GM12874 (cell line): ENCODE measurements around the gene CA5B.

Experiments
- TF ChIP-seq, protein P1 (sequence below): IDR thresholded peaks from 2 replicates; pipeline ENCODE4 v1.5.1; 2011; ENCODE audit warnings: low read depth, mild to moderate bottlenecking, control low read depth, low read length, moderate library complexity; ENCODE audit not compliant: insufficient read depth

Gene CA5B

DNA sequence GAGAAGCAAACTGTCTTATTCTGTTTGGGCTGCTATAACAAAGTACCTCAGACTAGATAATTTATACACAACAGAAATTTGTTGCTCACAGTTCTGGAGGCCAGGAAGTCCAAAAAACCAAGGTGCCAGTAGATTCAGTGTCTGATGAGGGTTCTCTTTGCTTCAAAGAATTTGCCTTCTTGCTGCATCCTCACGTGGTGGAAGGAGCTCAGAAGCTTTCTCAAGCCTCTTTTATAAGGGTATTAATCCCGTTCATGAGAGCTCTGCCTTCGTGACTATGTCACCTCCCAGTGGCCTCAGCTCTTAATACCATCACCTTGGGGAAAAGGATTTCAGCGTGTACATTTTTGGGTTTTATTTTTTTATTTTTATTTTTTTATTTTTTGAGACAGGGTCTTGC is 20.1 kb downstream of the CA5B start:
- TF ChIP-seq, protein P1, sequence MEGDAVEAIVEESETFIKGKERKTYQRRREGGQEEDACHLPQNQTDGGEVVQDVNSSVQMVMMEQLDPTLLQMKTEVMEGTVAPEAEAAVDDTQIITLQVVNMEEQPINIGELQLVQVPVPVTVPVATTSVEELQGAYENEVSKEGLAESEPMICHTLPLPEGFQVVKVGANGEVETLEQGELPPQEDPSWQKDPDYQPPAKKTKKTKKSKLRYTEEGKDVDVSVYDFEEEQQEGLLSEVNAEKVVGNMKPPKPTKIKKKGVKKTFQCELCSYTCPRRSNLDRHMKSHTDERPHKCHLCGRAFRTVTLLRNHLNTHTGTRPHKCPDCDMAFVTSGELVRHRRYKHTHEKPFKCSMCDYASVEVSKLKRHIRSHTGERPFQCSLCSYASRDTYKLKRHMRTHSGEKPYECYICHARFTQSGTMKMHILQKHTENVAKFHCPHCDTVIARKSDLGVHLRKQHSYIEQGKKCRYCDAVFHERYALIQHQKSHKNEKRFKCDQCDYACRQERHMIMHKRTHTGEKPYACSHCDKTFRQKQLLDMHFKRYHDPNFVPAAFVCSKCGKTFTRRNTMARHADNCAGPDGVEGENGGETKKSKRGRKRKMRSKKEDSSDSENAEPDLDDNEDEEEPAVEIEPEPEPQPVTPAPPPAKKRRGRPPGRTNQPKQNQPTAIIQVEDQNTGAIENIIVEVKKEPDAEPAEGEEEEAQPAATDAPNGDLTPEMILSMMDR: no peak

DNA sequence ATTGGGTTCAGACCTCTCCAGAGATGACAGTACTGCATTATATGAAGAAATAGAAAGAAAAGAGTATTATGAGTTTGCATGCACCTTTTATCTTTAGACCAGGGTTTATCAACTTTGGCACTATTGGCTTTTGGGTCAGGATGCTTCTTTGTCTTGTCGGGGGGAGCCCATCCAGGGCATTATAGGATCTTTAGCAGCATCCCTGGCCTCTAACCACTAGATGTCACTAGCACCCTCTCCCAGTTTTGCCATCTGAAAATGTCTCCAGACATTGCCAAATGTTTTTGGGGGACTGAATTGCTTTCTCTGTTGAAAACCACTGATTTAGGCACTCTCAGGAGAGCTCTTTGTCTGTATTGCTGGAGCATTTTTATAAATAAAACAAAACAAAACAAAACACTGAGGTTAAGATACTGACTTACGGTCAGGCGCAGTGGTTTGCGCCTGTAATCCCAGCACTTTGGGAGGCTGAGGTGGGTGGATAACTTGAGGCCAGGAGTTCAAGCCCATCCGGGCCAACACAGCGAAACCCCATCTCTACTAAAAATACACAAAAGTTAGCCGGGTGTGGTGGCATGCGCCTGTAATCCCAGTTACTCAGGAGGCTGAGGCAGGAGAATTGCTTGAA is 23.6 kb downstream of the CA5B start:
- TF ChIP-seq, protein P1: peak; percentile 65; the same call in 1 of the 2 replicates

DNA sequence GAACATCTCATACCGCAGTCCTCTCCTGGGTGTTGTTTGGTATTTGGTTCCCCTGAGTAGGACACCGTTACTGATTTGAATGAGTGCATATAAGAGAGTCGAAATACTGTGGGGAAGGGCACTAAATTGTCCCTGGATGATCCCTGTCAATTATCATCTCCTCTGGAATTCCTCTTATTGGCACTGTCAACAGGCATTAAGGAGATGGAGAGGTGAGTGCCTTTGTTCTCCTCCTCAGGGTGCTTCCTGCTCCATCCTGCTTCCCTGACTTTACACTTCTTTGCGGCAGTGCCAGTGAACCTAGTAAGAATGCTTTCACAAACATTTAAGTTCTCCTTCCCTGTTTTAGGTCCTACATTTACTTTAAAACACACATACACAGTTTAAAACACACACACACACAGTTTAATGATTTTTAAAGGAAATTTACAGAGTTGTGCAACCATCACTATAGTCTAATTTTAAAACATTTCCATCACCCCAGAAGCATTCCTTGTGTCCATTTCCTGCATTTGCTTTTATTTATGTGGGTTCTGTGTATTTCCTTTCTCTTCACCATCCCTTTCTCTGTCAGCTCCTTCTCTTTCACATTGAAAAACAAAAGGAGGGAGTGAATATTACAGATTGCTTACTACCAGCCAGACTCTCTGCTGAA is 31.4 kb downstream of the CA5B start:
- TF ChIP-seq, protein P1: no peak

DNA sequence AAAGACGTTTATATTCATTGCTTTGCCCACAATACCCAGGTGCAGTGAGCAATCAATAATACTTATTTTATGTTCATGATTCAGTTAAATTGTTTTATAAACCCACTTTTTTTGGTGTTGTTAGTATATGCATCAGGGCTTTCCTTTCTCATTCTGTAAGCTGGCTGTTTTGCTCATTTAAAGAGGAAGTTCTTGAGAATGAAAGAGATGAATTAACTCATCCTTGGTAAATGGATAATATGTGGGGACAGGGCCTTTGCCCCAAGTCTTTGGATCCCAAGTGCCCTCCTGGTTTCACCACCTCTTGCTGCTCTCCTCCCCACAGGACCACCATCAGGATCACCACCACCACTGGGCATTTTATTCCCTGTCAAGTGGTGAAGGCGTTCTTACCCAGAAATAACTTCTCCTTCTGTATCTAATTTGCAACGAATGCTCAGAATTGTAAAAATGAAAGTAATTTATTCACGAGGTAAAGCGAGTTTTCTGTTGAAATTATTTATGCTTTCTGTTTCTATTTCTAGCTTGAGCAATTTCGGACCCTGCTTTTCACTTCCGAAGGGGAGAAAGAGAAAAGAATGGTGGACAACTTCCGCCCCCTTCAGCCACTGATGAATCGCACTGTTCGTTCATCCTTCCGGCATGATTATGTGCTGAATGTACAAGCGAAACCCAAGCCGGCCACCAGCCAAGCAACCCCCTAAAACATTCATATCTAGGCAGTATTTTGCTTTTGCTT is 44.1 kb downstream of the CA5B start:
- TF ChIP-seq, protein P1: no peak

DNA sequence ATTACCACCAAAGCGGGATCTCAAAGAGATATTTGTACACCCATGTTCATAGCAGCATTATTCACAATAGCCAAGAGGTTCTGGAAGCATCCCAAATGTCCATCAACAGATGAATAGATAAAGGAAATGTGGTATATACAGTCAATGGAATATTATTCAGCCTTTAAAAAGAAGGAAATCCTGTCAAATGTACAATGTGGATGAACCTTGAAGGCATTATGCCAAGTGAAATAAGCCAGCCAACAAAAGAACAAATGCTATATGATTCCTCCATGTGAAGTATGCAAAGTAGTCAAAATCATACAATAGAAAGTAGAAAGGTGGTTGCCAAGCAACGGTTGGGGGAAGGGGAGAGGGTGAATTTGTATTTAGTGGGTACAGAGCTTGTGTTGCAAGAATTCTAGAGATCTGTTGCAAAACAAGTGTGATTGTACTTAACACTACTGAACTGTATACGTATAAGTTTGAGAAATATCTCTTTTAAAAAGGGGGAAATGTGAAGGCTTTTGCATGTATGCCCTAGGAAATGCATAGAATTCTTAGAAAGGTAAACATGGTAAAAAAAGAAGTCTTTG is 47.2 kb downstream of the CA5B start:
- TF ChIP-seq, protein P1: no peak

DNA sequence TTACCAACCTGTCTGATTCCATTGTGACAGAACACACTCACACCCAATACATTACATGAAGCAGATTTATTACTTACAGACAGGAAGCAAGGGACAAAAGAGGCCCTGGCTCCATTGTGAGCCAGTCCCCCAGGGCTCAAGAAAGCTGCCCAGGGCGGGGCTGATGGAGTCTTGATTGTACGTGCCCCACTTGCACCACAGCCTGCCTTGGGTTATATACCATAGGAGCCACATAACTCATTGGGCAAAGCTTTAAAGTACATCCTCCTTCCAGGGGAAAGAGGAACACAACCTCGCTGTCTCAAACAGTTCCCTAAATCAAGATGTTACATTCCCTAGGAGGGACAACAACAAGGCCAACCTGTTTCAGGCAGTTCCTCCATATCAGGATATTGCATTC is 48.8 kb downstream of the CA5B start:
- TF ChIP-seq, protein P1: no peak

DNA sequence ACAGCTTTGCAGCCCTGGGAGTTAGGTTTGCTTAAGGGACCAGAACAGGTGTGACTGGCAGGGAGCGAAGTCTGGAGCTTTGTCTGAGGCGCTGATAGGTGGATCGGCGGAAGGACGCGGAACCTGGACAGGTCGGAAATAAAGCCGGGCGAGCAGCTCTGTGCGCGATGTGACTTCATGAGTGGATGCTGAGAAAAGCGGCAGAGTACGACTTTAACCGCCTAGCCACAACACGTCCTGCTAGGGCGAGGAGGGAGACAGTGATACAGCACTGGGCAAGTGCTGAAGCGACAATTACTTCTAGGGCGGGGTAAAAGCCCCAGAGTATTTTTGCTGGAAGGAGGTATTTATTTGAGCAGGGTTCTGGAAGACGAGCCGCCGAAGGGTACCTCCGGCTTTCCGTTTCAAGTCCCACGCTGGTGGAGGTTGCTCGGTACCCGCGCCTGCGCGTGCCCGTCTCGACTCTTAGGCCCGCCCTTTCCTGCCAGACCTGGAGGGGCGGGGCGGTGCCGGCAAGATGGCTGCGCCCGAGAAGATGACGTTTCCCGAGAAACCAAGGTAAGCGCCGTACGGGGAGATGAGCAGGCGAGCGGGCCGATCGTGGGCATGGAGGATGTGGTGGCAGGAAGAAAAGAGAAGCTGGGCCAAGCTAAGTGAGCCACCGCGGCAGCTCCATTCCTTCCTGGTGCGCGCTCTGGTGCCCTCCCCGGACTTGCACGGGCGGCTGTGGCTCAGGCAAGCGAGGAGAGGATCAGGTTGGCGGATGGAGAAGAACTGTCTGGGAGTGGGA is 52.1 kb downstream of the CA5B start, which contains the start of gene ZRSR2:
Gene ZRSR2, plus strand, starts transcription at position 506 of the 790 bp plus-strand sequence. Its CDS starts 12 bp downstream, at position 518.
- TF ChIP-seq, protein P1: no peak
